Measurements from ENCODE around the gene CPNE7.

DNA sequence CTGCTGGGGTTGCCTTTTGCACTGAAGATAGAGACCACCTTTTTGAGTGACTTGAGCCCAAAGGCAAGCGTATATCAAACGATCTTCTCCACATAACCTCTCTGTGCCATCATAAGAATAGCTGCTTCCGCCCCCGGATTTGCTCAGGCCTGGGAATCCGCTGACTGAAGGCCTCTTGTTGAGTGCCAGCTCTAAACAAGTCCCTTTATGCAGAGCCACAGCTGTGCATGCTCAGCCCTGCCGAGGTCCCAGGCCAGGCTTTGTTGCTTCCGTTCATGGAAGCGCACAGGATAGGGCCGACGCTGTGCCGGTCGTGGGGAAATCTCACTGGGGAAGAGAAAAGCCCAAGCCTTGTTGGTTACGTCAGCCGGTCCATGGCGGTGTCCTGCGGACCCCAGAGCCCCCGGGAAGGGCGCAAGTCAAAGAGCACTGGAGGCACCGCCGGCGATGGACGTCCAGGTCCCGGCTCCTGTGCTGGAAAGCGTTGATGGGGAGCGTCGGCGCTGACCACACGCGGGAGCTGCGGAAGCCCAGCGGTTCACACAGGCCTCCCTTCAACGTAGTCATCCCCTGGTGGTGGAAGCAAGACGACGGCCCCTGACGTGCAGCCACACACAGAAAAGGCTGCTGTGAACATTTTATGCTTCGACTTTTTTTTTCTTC is 38.5 kb upstream of the CPNE7 start:
- TF ChIP-seq, protein P1, sequence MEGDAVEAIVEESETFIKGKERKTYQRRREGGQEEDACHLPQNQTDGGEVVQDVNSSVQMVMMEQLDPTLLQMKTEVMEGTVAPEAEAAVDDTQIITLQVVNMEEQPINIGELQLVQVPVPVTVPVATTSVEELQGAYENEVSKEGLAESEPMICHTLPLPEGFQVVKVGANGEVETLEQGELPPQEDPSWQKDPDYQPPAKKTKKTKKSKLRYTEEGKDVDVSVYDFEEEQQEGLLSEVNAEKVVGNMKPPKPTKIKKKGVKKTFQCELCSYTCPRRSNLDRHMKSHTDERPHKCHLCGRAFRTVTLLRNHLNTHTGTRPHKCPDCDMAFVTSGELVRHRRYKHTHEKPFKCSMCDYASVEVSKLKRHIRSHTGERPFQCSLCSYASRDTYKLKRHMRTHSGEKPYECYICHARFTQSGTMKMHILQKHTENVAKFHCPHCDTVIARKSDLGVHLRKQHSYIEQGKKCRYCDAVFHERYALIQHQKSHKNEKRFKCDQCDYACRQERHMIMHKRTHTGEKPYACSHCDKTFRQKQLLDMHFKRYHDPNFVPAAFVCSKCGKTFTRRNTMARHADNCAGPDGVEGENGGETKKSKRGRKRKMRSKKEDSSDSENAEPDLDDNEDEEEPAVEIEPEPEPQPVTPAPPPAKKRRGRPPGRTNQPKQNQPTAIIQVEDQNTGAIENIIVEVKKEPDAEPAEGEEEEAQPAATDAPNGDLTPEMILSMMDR (IDR thresholded peaks at IDR 0.05; ENCODE audit: borderline replicate concordance, extremely low read depth, low read length, poor library complexity, severe bottlenecking), result no peak
- no peak for TF ChIP-seq EZH2 (IDR thresholded peaks at IDR 0.05; ENCODE audit: borderline replicate concordance, low read depth, low read length, severe bottlenecking)
